GM19455 (cell line): ENCODE measurements around the gene SOX15.

ENCODE experiments used
- ATAC-seq: cut with Tn5 transposase; IDR thresholded peaks from one replicate; pipeline ENCODE4 v1.9.1; 2021; ENCODE audit not compliant: unreplicated experiment

Gene SOX15

GRCh38 chr17:7559320-7560171 lies 30.3 kb downstream of the SOX15 start:
- no peak for ATAC-seq

GRCh38 chr17:7558544-7559319 lies 31.2 kb downstream of the SOX15 start, which contains the start of gene TNFSF13:
TSS of gene TNFSF13 (plus strand) at chr17:7558750. CDS start at chr17:7559040, 290 bp downstream.
- ATAC-seq, result no peak

DNA sequence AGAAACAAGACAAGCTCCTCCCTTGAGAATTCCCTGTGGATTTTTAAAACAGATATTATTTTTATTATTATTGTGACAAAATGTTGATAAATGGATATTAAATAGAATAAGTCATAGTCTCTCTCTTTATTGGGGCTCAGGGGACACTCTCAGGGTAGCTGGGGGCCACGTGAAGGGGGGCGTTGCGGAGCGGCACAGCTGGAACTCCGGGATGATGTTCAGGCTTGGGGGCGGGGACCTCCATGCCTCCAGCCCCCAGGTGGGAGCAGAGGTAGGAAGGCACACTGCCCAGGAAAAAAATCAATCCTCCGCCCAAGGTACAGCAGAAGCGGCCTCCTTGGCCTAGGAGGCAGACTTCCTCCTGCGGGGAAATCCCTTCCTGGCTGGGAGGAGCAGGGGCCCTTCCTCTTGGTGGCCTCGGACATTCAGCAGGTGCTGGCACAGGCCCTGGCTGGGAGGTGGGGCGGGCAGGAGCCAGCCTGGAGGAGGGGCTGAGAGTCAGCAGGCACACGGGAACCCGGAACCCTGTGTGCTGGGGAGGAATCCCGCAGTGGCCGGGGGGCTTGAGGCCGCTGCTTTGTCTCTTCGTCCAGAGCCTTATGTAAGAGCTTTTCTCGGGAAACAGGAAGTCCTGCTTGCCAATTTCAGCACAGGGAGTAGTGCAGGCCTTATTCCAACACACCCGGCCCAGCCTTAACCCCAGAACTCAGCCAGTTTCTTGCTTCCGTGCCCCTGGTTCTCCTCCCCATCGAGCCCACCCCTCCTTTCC lies 31.9 kb downstream of the SOX15 start:
- no peak for ATAC-seq

- ATAC-seq, result no peak
Observed at GRCh38 chr17:7557147-7557764, 32.6 kb downstream of the SOX15 start.

- ATAC-seq, result no peak
Observed at GRCh38 chr17:7556627-7557026, 33.3 kb downstream of the SOX15 start.

- no peak for ATAC-seq
Observed at GRCh38 chr17:7555320-7555948, 34.5 kb downstream of the SOX15 start.

- no peak for ATAC-seq
Observed at GRCh38 chr17:7553356-7553755, 36.5 kb downstream of the SOX15 start.

GRCh38 chr17:7552621-7553051 lies 37.3 kb downstream of the SOX15 start:
- ATAC-seq, result no peak

- no peak for ATAC-seq
Observed at GRCh38 chr17:7551396-7551795, 38.5 kb downstream of the SOX15 start.

- no peak for ATAC-seq
Observed at GRCh38 chr17:7550344-7550743, 39.5 kb downstream of the SOX15 start.

DNA sequence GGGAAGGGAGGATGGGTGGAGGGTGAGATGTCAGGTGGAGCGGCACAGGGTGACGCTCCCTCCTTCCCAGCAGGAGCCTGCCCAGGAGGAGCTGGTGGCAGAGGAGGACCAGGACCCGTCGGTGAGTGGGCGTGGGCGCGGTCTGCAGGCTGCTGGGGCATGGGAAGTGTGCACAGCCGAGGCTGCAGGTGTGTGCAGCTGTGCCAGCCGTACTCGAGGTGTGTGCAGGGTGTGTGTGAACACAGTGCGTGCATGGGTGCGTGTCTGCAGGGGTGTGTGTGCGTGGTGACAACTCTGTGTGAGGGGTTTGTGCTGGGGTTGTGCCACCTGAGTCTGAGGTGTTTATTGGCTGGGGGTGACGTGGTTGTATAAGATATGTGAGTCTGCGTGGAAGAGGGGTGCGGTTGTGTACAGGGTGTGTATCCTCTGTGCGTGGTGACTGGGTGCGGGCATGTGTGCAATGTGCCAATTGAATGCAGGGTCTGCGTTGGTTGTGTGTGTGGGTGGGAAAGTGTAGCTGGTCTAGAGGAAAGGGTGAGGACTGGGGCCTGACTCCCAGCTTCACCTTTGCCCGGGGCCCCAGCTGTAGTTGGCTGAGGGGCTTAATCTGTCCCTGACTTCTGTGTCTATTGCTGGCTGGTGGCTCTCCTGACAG lies 40.4 kb downstream of the SOX15 start:
- no peak for ATAC-seq

GRCh38 chr17:7548585-7549400 lies 41.1 kb downstream of the SOX15 start, which contains the start of gene TNFSF12:
TSS of gene TNFSF12 (plus strand) at chr17:7549058. CDS start at chr17:7549154, 96 bp downstream.
- ATAC-seq, result no peak

- ATAC-seq, result no peak
Observed at GRCh38 chr17:7544911-7545310, 45.0 kb downstream of the SOX15 start.

- ATAC-seq, result no peak
Observed at GRCh38 chr17:7541074-7541621, 48.7 kb downstream of the SOX15 start.

GRCh38 chr17:7538891-7539545 lies 50.9 kb downstream of the SOX15 start:
- ATAC-seq, result no peak
